Measurements from ENCODE around the gene WDFY3.
"Not testable (repeated sequence)": the region's sequence is repeated elsewhere in the genome, so short reads cannot be mapped to it uniquely, and the experiment has no call there.

WDFY3 gene

GRCh38 chr4:84848432-84848831 is 118.1 kb downstream of the WDFY3 start:
- no peak for DNase-seq

GRCh38 chr4:84847978-84848377 is 118.5 kb downstream of the WDFY3 start:
- no peak for DNase-seq

GRCh38 chr4:84846985-84847384 is 119.5 kb downstream of the WDFY3 start:
- no peak for DNase-seq

- DNase-seq, result no peak
Measured at GRCh38 chr4:84841435-84841834, 125.1 kb downstream of the WDFY3 start.

GRCh38 chr4:84837751-84838150 is 128.7 kb downstream of the WDFY3 start:
- DNase-seq, result no peak

GRCh38 chr4:84829633-84830032 is 136.9 kb downstream of the WDFY3 start:
- not testable (repeated sequence) for DNase-seq

- DNase-seq, result no peak
Measured at GRCh38 chr4:84826681-84827080, 139.8 kb downstream of the WDFY3 start.

- no peak for DNase-seq
Measured at GRCh38 chr4:84825701-84826341, 140.7 kb downstream of the WDFY3 start.

GRCh38 chr4:84821064-84821463 is 145.4 kb downstream of the WDFY3 start:
- no peak for DNase-seq

GRCh38 chr4:84814094-84814750 is 152.3 kb downstream of the WDFY3 start:
- no peak for DNase-seq

- DNase-seq, result no peak
Measured at GRCh38 chr4:84809946-84810345, 156.5 kb downstream of the WDFY3 start.

GRCh38 chr4:84808332-84808731 is 158.2 kb downstream of the WDFY3 start:
- DNase-seq, result no peak

- not testable (repeated sequence) for DNase-seq
Measured at GRCh38 chr4:84806541-84806940, 159.9 kb downstream of the WDFY3 start.

GRCh38 chr4:84804136-84804535 is 162.4 kb downstream of the WDFY3 start:
- DNase-seq, result no peak

GRCh38 chr4:84803720-84804119 is 162.8 kb downstream of the WDFY3 start:
- DNase-seq, result no peak

GRCh38 chr4:84803116-84803515 is 163.4 kb downstream of the WDFY3 start:
- no peak for DNase-seq

GRCh38 chr4:84800256-84800655 is 166.2 kb downstream of the WDFY3 start:
- DNase-seq, result no peak

- DNase-seq, result no peak
Measured at GRCh38 chr4:84799318-84799717, 167.2 kb downstream of the WDFY3 start.

GRCh38 chr4:84796394-84796793 is 170.1 kb downstream of the WDFY3 start:
- no peak for DNase-seq

- DNase-seq, result no peak
Measured at GRCh38 chr4:84792366-84793301, 173.9 kb downstream of the WDFY3 start.

GRCh38 chr4:84790769-84791565 is 175.5 kb downstream of the WDFY3 start:
- no peak for DNase-seq

GRCh38 chr4:84786478-84786877 is 180.0 kb downstream of the WDFY3 start:
- DNase-seq, result no peak

GRCh38 chr4:84782517-84782916 is 184.0 kb downstream of the WDFY3 start:
- no peak for DNase-seq

Measured in activated CD4-positive, alpha-beta T cell treated with anti-CD3 and anti-CD28 coated beads for 1 hour (primary cell).